HG03066 (cell line): Measurements from ENCODE around the gene OTUB2.

ENCODE experiments used
- ATAC-seq: cut with Tn5 transposase; IDR thresholded peaks from one replicate; pipeline ENCODE4 v1.9.1; 2021; ENCODE audit warnings: low read depth; ENCODE audit not compliant: unreplicated experiment

OTUB2 gene

DNA sequence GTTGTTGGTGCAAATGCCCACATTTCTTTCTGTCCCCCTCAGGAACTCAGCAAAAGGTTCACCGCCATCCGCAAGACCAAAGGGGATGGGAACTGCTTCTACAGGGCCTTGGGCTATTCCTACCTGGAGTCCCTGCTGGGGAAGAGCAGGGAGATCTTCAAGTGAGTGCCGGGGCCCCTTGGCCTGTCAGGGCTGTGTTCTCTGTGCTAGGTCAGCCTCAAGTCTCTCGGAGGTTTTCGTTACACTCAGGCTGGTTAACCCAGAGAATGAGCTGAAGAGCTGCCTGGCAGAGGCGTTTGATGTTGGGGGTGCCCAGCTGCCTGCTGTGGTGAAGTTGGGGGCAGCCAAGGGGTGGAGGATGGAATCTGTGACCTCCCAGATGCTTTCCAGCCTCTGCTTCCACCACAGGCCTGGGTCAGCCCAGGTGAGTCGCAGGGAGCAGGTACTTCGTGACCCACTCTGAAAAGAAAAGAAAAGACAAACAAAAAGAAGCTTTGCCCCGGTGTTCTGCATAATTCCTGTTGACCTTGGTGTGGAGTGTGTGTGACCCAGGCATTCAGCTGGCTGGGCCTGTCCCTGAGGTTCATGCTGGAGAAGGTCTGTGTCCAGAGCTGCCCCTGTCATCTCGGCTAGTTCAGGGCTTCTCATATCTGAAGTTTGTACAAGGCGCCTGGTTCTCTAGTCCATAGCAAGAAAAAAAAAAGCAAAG, 12.9 kb downstream of the OTUB2 start:
- no peak for ATAC-seq

DNA sequence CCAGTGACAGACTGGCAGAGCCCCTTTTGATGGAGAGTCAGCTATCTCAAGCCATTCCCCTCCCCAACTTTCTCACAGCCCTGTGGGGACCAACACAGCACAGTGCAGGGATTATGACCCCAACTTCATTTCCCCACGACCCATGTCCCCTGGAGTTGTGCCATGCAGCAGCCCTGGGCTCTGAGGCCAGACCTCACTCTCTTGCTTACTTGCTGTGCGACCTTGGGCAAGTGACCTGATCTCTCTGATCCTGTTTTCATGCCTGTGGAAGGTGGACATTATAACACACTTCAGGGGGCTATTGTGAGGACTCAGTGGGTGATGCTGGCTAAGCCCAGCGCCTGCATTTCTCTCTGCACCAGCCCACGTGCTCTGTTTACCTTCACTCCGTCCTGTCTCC, 14.1 kb downstream of the OTUB2 start:
- no peak for ATAC-seq

DNA sequence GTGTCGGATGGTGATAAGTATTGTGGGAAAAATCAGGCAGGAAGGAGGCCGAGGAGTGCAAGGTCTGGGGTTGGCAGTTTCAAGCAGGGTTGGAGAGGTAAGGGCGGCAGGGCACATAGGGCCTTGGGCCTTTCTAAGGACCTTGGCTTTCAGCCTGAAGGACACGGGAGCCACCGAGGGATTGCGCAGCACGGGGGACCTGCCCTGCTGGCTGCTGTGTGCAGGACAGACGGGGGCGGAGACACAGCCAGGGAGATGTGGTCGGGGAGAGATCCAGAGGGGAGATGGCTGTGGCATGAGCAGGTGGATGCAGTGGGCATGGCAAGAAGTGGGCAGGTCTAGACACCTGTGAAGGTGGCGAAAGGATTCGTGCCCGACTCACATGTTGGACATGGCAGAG, 14.7 kb downstream of the OTUB2 start:
- no peak for ATAC-seq

DNA sequence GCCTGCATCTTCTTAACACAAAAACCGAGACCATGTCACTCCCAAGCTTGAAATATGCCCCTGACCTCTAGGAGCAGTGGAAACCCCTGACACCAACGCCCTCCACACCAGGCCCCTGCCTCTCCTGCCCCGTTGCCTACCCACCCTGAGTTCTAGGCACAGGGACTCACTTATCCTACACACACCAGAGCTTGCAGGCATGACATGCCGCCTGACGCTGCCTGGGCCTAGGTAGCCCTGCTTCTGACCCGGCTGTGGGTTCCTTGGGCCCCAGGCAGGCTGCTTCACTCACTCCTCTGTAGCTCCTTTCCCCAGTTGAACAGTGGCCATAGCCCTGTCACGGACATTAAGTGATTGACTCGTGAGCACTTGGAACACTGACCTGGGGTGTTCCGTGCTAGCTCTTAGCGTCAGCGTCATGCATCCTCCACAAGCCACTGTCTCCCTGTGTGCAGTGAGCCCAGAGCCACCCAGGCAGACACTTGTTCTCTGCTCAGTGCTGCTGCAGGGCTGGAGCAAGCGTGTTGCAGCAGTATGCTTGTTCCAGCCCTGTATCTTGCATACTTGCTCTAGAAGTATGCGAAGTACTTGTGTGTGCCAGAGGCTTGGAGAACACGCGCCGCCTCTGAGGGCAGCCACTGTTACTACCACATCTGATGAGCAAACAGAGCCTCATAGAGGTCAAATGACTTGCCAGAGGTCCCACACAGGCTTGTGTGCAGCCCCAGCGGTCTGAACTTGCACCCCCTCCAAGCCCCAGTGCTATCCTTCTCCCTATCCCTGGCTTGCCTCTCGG, 15.6 kb downstream of the OTUB2 start:
- no peak for ATAC-seq

DNA sequence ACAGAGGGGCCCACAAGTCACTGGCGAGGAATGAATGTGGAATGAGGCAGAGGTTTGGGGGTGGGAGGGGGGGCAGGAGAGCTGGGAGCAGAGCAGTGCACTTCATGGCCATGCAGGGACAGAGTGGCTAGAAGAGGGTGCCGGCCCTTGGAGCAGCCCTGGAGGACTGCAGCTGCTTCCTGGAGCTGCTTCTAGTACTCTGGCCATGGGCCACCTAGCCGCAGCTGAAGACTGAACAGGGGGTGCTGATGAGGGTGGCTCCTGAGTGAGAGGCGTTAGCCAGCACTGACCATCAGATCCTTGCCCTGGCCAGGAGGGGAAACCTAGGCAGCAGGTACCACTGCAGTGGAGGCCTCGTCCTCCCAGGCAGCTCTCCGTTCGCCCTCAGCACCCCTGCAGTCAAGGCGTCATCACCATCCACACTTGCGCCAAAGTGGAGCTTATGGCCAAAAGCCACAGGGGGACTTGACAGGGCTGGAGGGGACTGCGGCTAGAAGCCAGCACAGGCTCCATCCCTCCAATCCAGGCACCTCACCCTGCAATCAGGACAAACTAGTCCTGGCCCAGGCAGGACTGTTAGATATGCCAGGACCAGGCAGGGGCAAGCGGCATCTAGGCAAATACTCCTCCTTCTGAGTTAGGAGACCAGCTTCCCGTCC, 16.4 kb downstream of the OTUB2 start:
- no peak for ATAC-seq

DNA sequence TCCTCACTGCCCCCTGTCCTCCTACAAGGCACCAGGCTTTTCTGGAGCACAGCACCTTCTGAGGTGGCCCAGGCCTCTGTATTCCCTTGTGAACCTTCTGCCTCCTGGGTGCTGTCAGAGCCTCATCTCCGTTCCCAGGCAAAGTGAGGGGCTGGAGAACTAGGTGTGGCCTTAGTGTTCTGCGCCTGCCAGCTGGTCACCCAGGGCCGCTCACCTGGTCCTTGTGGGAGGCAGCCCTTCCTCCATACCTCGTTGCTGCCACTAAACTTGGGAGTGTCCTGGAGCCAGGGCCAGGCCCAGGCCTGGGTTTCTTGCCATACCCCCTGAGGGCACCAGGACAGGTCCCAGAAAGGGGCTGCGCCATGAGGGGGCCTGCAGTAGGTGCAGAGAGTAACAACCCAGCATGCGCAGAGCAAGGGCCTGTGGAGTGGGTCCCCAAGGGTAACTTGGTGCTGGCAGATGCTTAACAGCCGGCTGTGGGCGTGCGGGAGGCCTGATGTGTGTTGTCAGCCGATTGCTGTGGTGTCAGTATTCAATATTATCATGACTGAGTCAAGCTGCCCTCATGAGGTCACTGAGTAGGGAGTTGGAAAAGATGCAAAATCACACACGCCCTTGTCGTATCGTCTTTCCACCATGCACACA, 17.1 kb downstream of the OTUB2 start:
- ATAC-seq, result no peak

DNA sequence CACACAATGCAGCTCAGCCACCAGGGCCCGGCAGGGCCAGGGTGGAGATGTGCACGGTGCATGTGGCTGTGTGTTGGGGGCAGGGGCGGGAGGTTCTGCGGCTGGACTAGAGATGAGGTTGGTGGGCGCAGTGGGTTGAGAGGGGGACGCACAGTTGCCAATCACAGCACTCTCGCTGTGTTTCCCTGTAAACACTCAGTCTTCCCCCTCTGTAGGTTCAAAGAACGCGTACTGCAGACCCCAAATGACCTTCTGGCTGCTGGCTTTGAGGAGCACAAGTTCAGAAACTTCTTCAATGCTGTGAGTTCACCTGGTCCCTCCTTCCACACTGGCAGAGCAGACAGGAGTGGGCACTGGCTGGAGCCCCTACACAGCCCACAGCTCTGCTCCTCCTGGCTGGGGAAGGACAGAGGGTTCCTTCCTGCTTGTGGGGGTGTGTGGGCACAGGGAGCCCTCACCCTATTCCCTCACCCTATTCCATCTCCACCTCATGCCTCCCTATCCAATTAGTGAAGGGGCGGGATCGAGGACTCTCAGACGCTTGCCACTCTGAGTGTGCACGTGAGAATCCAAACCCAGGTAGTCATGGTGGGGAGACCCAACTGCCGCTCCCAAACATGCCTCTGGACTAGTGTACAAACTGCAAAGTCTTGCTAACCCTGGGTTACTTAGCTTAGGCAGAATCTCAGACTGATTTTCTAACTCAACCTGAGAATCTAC, 17.8 kb downstream of the OTUB2 start:
- no peak for ATAC-seq

DNA sequence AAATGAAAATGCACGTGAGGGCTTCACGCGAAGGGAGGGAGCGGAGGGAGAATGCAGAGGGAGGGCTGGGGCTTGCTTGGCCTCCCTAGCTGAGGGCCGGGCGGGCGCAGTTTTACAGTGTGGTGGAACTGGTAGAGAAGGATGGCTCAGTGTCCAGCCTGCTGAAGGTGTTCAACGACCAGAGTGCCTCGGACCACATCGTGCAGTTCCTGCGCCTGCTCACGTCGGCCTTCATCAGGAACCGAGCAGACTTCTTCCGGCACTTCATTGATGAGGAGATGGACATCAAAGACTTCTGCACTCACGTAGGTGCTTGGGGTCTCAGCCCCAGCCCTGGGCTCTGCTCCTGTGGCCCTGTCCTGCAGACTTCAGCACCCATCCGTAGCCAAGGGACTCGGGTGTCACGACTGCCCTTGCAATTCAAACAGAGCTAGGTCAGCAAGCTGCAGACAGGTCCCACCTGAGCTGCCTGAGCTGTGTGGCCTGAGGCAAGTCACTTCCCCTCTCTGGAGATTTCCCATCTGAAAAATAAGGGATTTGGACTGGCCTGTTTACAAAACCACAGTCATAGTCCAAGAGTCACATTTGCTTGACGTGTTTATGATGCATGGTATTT, 18.4 kb downstream of the OTUB2 start:
- no peak for ATAC-seq

DNA sequence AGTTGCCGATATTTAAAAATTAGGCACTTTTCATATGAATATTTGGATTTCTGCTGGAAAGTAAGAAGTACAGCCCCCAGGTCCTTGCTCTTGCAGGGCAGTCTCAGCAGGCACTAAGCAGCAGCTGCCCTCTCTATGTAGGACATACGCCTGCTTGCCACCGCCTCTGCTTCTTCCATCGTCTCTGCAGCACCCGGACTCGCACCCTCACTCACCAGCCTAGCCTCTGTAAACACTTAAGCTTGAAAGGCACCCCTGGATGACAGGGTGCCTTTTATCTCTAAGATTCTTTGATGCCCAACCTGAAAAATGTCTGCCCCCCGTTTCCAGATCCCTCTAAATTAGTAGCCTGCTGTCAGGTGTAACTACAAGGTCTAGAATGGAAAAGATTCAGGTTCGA, 19.0 kb downstream of the OTUB2 start:
- no peak for ATAC-seq

DNA sequence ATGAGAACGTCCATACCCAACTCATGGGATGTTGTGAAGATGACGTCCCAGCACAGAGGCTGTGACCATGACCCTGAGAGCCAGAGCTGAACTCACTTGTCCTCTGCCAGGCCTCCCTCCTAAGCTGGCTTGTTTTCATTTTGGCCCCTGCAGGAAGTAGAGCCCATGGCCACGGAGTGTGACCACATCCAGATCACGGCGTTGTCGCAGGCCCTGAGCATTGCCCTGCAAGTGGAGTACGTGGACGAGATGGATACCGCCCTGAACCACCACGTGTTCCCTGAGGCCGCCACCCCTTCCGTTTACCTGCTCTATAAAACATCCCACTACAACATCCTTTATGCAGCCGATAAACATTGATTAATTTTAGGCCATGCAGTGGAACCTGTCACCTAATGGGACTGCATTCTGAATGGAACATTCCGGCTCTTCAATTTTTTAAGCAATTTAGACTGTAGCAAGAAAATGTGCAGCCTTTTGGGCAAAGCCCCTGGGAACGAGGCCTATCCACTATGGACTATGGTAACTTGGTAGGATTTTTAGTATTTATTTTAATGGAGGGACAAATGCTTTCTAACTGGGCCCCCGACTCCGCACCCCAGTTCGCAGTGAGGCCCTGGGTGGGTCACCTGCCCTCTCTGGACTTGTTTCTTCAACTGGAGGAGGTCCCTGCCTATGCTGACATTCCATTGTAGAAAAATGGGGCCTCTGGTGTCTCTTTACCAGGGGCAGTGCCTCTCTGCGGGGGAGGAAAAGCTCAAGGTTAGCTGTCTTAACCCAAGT, 19.6 kb downstream of the OTUB2 start:
- ATAC-seq, result no peak

DNA sequence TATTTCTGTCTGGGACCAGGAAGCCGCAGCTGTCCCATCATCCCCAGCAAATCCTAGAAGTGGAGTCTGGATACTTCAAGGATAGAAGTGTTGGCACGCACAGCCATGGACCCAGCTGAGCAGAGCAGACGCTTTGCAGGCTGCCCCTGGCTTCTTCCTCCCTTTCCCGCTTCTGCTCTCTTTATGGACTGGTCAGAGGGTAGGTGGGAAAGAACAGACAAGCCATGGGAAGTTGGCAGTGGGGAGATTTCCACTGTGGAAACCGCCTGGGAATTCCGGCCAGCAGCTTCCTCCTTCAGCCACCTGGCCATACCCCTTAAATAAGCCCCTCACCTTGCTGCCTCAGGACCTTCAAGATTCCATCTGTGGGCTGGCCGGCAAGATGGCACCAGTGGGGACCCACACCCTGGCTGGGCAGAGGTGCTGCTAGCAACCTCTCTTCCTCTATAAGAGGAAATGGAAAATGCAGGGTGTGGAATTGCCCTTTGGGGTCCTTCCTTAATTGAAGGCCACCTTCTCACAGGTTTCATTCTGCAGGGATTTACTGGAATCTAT, 20.6 kb downstream of the OTUB2 start:
- ATAC-seq, result no peak

DNA sequence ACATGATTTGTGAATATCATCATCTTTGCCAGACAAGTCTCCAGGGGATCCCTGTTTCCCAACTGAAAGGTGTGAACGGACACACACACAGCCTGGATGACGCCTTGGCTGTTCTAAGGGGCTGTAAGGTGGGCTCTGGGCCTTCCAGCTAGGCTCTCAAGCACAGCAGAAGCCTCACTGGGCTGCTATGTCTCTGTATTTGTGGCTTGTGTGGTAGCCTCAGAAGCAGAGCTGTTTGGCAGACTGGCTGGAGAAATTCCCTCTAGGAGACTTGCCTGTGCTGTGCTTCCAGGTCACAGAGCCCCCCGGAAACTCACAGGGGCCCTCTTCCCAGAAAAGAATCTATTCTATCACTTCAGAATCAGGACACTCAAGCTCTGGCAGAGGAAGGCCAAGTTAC, 21.4 kb downstream of the OTUB2 start:
- no peak for ATAC-seq

DNA sequence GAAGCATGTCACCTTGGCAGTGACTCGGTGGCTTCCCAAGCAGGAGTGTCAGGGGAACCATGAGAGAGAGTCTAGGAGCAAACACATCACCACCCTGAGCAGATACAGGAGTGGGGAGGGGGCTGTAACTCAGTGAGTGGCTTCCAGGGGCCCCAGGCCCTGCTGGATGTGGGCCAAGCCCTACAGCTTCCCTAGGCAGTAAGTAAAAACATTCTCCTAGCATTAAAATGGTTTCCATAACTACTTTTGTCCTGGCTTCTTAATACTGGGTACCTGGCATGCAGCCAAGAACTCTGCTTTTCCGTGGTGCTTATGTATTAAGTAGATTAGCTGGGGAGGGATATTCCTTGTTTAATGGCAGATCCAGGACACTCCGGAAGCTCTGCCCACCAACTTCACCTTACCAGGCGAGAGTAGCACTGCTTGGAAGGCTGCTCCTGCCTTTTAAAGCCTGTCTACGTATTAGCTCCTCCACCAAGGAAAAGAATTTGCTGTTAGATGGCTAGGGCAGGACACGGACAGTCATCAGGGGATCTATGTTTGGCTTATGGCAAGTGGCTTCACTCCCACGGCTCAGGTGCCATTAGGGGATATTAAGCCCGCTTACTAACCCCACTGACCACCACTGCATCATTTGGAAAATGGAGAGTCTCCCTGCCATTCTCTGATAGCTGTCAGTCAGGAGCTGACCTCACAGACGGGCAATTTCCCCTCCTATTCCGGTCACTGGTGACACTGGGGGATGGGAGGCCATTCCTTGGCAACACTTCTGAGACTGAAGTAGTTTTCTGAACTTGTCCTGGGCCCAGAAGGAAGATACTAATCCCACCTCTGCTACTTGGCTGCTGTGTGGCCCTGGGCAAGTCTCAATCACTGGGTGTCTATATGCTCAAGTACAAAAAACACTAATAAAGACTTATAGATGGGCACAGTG, 22.8 kb downstream of the OTUB2 start:
- ATAC-seq, result no peak

DNA sequence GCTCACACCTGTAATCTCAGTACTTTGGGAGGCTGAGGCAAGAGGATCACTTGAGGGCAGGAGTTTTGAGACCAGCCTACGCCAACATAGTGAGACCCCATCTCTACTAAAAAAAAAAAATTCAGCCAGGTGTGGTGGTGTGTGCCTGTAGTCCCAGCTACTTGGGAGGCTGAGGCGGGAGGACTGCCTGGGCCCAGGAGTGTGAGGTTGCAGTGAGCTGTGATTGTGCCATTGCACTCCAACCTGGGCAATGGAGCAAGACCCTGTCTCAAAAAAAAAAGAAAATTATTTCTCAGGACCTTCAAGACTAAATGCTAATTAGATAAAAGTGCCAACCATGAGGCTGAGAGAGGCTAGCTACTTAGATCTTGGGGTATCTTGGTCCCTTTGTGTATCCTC, 23.5 kb downstream of the OTUB2 start:
- ATAC-seq, result no peak

DNA sequence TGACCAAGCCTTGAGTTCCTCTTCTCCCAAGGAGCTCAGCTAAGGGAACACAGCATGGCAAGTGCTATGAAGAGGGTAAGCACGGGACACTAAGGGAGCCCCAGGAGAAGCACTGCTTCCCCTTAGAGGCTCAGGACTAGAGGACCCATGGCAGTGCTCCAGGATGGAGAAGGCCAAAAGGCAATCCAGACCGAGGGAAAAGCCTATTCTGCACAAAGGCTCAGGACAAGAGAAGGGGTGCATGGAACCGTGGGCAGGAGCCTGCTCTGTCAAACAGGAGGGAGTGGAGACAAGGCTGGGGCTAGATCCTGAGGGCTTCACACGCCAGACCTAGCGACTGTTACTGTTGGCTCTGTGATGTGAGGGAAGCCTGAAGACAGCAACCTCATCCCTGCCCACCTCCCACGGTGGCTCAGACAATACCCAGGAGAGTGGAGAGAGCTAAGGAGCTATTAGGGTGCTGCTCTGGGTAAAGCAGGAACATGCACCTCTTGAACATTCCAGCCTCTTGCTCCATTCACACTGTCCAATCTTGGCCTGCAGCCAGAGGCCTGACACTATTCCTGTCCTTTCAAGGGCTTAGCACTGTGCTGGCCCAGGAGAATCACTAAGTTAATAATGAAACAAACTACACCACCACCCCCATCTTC, 24.2 kb downstream of the OTUB2 start:
- ATAC-seq, result no peak

DNA sequence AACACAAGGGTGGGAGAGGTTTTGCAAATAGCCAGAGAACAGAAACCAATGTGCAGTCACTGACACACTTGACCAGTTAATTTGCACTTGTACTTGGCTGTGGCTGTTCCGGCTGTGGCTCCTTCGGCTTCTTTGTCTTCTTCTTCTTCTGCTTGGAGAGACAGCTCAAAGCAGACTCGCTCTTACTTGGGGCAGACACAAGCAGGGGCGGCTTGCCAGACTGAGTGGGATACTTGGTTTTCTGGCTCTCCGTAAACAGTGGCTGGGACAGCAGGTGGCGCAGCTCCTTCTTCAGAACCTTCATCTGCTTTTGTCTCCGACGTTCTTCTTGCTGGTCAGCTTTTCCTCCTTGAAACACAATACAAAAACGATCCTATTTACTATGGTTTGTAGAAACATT, 25.0 kb downstream of the OTUB2 start:
- ATAC-seq, result no peak

DNA sequence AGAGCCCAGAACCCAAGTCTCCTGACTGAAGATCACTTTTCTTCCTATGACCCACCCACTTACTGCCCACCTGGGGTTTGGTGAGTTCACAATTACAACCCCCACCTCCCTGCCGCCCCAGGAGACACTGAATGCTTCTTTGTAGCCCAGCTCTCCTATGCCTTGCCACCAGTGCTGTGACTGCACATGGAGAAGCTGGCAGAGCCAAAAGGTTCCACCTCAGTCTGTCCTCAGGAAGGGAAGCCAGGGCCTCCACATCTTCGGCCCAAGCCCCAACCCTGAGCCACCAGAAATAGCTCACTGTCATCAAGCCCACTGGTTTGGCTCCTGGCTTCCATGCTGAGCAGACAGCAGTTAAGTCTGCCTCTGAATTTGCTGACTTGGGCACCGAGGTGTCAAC, 25.6 kb downstream of the OTUB2 start:
- ATAC-seq, result no peak

DNA sequence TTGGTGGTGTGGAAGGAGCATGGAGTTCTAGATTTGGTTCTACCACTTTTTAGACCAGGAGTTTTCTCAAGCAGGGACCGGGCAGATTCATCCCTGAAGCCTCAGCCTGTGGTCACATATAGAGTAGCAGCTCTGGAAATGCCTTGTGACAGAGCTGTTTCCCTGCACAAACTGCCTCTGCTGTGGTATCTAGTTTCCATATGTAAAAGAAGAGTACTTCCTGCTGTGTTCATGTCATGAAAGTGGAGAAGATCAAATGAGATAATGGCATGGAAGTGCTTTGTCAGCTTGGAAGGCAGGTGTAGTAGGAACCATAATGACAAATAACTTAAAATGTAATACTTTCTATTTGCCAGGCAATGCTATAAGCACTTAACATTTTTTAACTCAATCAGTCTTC, 26.1 kb downstream of the OTUB2 start:
- no peak for ATAC-seq
